Activated T-cell treated with anti-CD3 and anti-CD28 coated beads, Interleukin-2, amount 50 U/mL, for 48 hours (primary cell): ENCODE data around the gene BDKRB2.
"Not testable (repeated sequence)": the region's sequence is repeated elsewhere in the genome, so short reads cannot be mapped to it uniquely, and the experiment has no call there.

Experiments used
- DNase-seq, 2 experiments: peaks; one replicate each; pipeline ENCODE4 v3.0.0-alpha.2; 2020

BDKRB2 gene

GRCh38 chr14:96229315-96229714 is 24.7 kb downstream of the BDKRB2 start:
- no peak for DNase-seq

- no peak for DNase-seq
Observed at GRCh38 chr14:96231056-96231455, 26.4 kb downstream of the BDKRB2 start.

GRCh38 chr14:96231526-96232130 is 27.0 kb downstream of the BDKRB2 start:
- no peak for DNase-seq

GRCh38 chr14:96232506-96232905 is 27.9 kb downstream of the BDKRB2 start:
- no peak for DNase-seq

- DNase-seq: no peak
Observed at GRCh38 chr14:96233661-96234060, 29.0 kb downstream of the BDKRB2 start.

- no peak for DNase-seq
Observed at GRCh38 chr14:96235426-96235825, 30.8 kb downstream of the BDKRB2 start.

GRCh38 chr14:96237641-96238040 is 33.0 kb downstream of the BDKRB2 start:
- no peak for DNase-seq

GRCh38 chr14:96238676-96239265 is 34.1 kb downstream of the BDKRB2 start:
- DNase-seq: no peak

- DNase-seq: no peak
Observed at GRCh38 chr14:96239711-96240141, 35.1 kb downstream of the BDKRB2 start.

- DNase-seq: no peak
Observed at GRCh38 chr14:96240641-96241040, 36.0 kb downstream of the BDKRB2 start.

- DNase-seq: no peak
Observed at GRCh38 chr14:96242126-96242525, 37.5 kb downstream of the BDKRB2 start.

GRCh38 chr14:96243785-96244184 is 39.1 kb downstream of the BDKRB2 start:
- no peak for DNase-seq

- DNase-seq: not testable (repeated sequence)
Observed at GRCh38 chr14:96245074-96245473, 40.4 kb downstream of the BDKRB2 start.

GRCh38 chr14:96245710-96246538 is 41.3 kb downstream of the BDKRB2 start:
- no peak for DNase-seq

- DNase-seq: no peak
Observed at GRCh38 chr14:96246539-96246847, 41.9 kb downstream of the BDKRB2 start.

GRCh38 chr14:96247031-96247430 is 42.4 kb downstream of the BDKRB2 start:
- no peak for DNase-seq

GRCh38 chr14:96249029-96249428 is 44.4 kb downstream of the BDKRB2 start:
- no peak for DNase-seq

- DNase-seq: no peak
Observed at GRCh38 chr14:96250485-96250884, 45.8 kb downstream of the BDKRB2 start.

- no peak for DNase-seq
Observed at GRCh38 chr14:96251656-96252155, 47.1 kb downstream of the BDKRB2 start.

GRCh38 chr14:96252323-96252998 is 47.8 kb downstream of the BDKRB2 start:
- no peak for DNase-seq

GRCh38 chr14:96252999-96253539 is 48.4 kb downstream of the BDKRB2 start:
- no peak for DNase-seq

GRCh38 chr14:96254687-96255086 is 50.0 kb downstream of the BDKRB2 start:
- DNase-seq: no peak
